HCT116 (cell line): ENCODE results near the gene IFNA2. TPM values are rescaled to one million over a fixed set of nuclear protein-coding genes. Genes with fewer than 3 reads are reported as not detected.

Experiments used
- ATAC-seq: fragments of 200-7000 bp; cut with Tn5 transposase; 2 replicates; pipeline ENCODE4 v1.9.1; 2020; ENCODE audit warnings: mild to moderate bottlenecking, moderate library complexity
- BruUV-seq: library from RNA; stranded (reverse); fragments of 400-500 nt; replicated peaks from 2 replicates; lab custom pipeline; 2021; lab: Mats Ljungman, UMichigan
- CTCF ChIA-PET: fragments of 300-600 bp; sonication (Branson Sonifier 250); formaldehyde crosslinking; loops from one replicate; lab custom pipeline; 2021; ENCODE audit warnings: antibody characterized with exemption; lab: Charles Lee
- POLR2A ChIA-PET: fragments of 300-600, 350-600 bp; sonication (Branson Sonifier 250); formaldehyde crosslinking; loops from one replicate; lab custom pipeline; 2021; ENCODE audit warnings: antibody characterized with exemption; lab: Charles Lee
- RAD21 ChIA-PET, 2 experiments: fragments of 300-600 bp; sonication (Branson Sonifier 250); formaldehyde crosslinking; loops; one replicate each; lab custom pipeline; 2023; ENCODE audit warnings: low total read pairs in 2 of 2; ENCODE audit not compliant: uncharacterized antibody in 2 of 2, unreplicated experiment in 2 of 2, low non-redundant PET in 1 of 2; lab: Charles Lee
- DNase-seq: peaks from one replicate; pipeline ENCODE4 v3.0.0-alpha.2; 2010; ENCODE audit warnings: low read depth, low spot score
- H2AFZ ChIP-seq: fragments of 200-600 bp; shearing (Covaris generic), sonication (generic); 2 replicates; pipeline ENCODE4 v1.6.1; 2017; ENCODE audit warnings: low read depth, mixed run types, mixed read lengths, antibody characterized with exemption, low read length; ENCODE audit not compliant: poor library complexity, severe bottlenecking
- H3K27ac ChIP-seq: 2 replicates; pipeline ENCODE4 v1.5.1; 2012; ENCODE audit warnings: low read depth, low read length
- H3K27me3 ChIP-seq: fragments of 200-600 bp; sonication (generic); 2 replicates; pipeline ENCODE4 v1.6.1; 2016; ENCODE audit warnings: mixed run types, low read length, mixed read lengths; ENCODE audit not compliant: insufficient read depth
- H3K36me3 ChIP-seq, 2 experiments: fragments of 200-500 bp in 1 of 2; fragments of 200-600 bp in 1 of 2; sonication (Bioruptor generic) in 1 of 2; sonication (generic) in 1 of 2; 2 replicates each; pipeline versions ENCODE4 v1.5.1 to v1.6.1; 2014 to 2016; ENCODE audit warnings: low read length in 2 of 2, inconsistent platforms in 1 of 2, mixed read lengths in 1 of 2, mixed run types in 1 of 2; ENCODE audit not compliant: insufficient read depth in 2 of 2, control insufficient read depth in 1 of 2
- H3K4me1 ChIP-seq, 2 experiments: fragments of 200-600 bp in 1 of 2; sonication (generic) in 1 of 2; 2 replicates each; pipeline versions ENCODE4 v1.5.1 to v1.6.1; 2012 to 2017; ENCODE audit warnings: low read length in 2 of 2, inconsistent platforms in 1 of 2, mild to moderate bottlenecking in 1 of 2, mixed read lengths in 1 of 2, mixed run types in 1 of 2, moderate library complexity in 1 of 2; ENCODE audit not compliant: insufficient read depth in 2 of 2, control insufficient read depth in 1 of 2
- H3K4me2 ChIP-seq: fragments of 200-600 bp; sonication (generic); 2 replicates; pipeline ENCODE4 v1.6.1; 2017; ENCODE audit warnings: mixed run types, low read length, mixed read lengths
- H3K4me3 ChIP-seq, 2 experiments: fragments of 200-600 bp in 1 of 2; sonication (generic) in 1 of 2; replicated peaks in 1 of 2; 2 replicates each; pipeline ENCODE4 v1.5.1; 2011 to 2016; ENCODE audit warnings: low read length in 2 of 2, control low read depth in 1 of 2, low read depth in 1 of 2, mild to moderate bottlenecking in 1 of 2, mixed read lengths in 1 of 2, mixed run types in 1 of 2
- H3K79me2 ChIP-seq: fragments of 200-600 bp; sonication (generic); 2 replicates; pipeline ENCODE4 v1.6.1; 2017; ENCODE audit warnings: mild to moderate bottlenecking, mixed run types, low read length, moderate library complexity, mixed read lengths; ENCODE audit not compliant: insufficient read depth
- H3K9ac ChIP-seq: fragments of 200-600 bp; sonication (generic); 2 replicates; pipeline ENCODE4 v1.6.1; 2016; ENCODE audit warnings: low read length, mixed read lengths
- H3K9me2 ChIP-seq: fragments of 200-600 bp; sonication (generic), shearing (Covaris generic); 2 replicates; pipeline ENCODE4 v1.6.1; 2017; ENCODE audit warnings: mixed run types, mild to moderate bottlenecking, moderate library complexity; ENCODE audit not compliant: insufficient read depth
- H3K9me3 ChIP-seq, 2 experiments: fragments of 200-500 bp in 1 of 2; fragments of 200-600 bp in 1 of 2; sonication (Bioruptor generic) in 1 of 2; sonication (generic) in 1 of 2; 2 replicates each; pipeline ENCODE4 v1.6.1; 2014 to 2017; ENCODE audit warnings: low read length in 2 of 2, mixed read lengths in 2 of 2, inconsistent platforms in 1 of 2, low read depth in 1 of 2, mild to moderate bottlenecking in 1 of 2, mixed run types in 1 of 2, moderate library complexity in 1 of 2; ENCODE audit not compliant: control insufficient read depth in 1 of 2, insufficient read depth in 1 of 2
- H4K20me1 ChIP-seq: fragments of 200-600 bp; sonication (generic), shearing (Covaris generic); 2 replicates; pipeline ENCODE4 v1.6.1; 2017; ENCODE audit warnings: mixed run types, mild to moderate bottlenecking, moderate library complexity; ENCODE audit not compliant: insufficient read depth
- CEBPB ChIP-seq: IDR thresholded peaks from 2 replicates; pipeline ENCODE4 v1.6.1; 2012; ENCODE audit warnings: low read depth
- ELF1 ChIP-seq: IDR thresholded peaks from 2 replicates; pipeline ENCODE4 v1.6.1; 2012; ENCODE audit warnings: low read depth, borderline replicate concordance
- JUND ChIP-seq: IDR thresholded peaks from 2 replicates; pipeline ENCODE4 v1.6.1; 2012
- MAX ChIP-seq: IDR thresholded peaks from 2 replicates; pipeline ENCODE4 v1.6.1; 2012
- REST ChIP-seq: IDR thresholded peaks from 2 replicates; pipeline ENCODE4 v1.6.1; 2012; ENCODE audit warnings: low read depth
- SP1 ChIP-seq: IDR thresholded peaks from 2 replicates; pipeline ENCODE4 v1.6.1; 2012; ENCODE audit warnings: low read depth
- ZNF274 ChIP-seq: fragments of 200-500 bp; sonication (Bioruptor generic); IDR thresholded peaks from 2 replicates; pipeline ENCODE4 v1.6.1; 2014; ENCODE audit warnings: mild to moderate bottlenecking, low read depth, low read length, inconsistent platforms
- intact Hi-C: fragments of 100-400 bp; cut with micrococcal nuclease; formaldehyde crosslinking; loops from 2 replicates; pipeline ENCODE4 v1.10.0; 2022
- total RNA-seq: library from RNA; stranded (reverse); gene quantifications from one replicate; pipeline ENCODE4 v1.2.1, GENCODE V29; 2021; ENCODE audit not compliant: unreplicated experiment

The IFNA2 gene
- total RNA-seq, 1 experiment from 2014 or later, result not detected

- no peak for TF ChIP-seq REST
- TF ChIP-seq ELF1, result no peak
- TF ChIP-seq SP1, result no peak
- TF ChIP-seq MAX, result no peak
These were observed 43.0 kb upstream of the IFNA2 start (continued) for GRCh38 chr9:21428235-21428634.

- no peaks in the 10 kb centered on the region for H3K79me2 ChIP-seq
- BruUV-seq, result no TSS peak
- no peaks in the 10 kb centered on the region for H3K9me2 ChIP-seq
- CTCF ChIA-PET, result interaction anchor here (0.9 to 4.6 kb wide), 2 partner anchors 19 to 20 kb away, joined by 3 to 17 read pairs; no protein-coding TSS in a partner anchor
- no peak overlapping the region for H3K9ac ChIP-seq
- H3K4me1 ChIP-seq, result peaks cover 0 to 8% of the 10 kb centered on the region in 2 experiments; a peak in 2 of 4 replicates
- no peak for DNase-seq
- no peaks in the 10 kb centered on the region for H3K36me3 ChIP-seq
- no peak overlapping the region for H3K4me2 ChIP-seq
- H2AFZ ChIP-seq, result no peak overlapping the region
- TF ChIP-seq CEBPB, result no peak
- no peak for TF ChIP-seq JUND
- TF ChIP-seq ZNF274, result no peak
- no peaks in the 10 kb centered on the region for H4K20me1 ChIP-seq
- H3K4me3 ChIP-seq, result no peak overlapping the region
- POLR2A ChIA-PET, result no interaction called here
- ATAC-seq, result no peak
- H3K27ac ChIP-seq, result no peak overlapping the region
- no peaks in the 10 kb centered on the region for H3K27me3 ChIP-seq
- RAD21 ChIA-PET, result no interaction called here
- intact Hi-C loops, result no loop called here
- no peaks in the 10 kb centered on the region for H3K9me3 ChIP-seq
These were observed 30.5 kb upstream of the IFNA2 start for GRCh38 chr9:21415493-21416267.
